ENCODE results near the gene CTXND1. TPM values are rescaled to one million over a fixed set of nuclear protein-coding genes. Genes with fewer than 3 reads are reported as not detected.

Gene CTXND1
- total RNA-seq, 1 experiment from 2014 or later: not detected

GRCh38 chr15:80152896-80153876, 98.8 kb downstream of the CTXND1 start, which contains the start of gene FAH:
FAH (plus strand) TSS chr15:80152999; CDS start chr15:80153055, 56 bp downstream.
- ChIA-PET CTCF (interaction anchor here (0.5 to 0.6 kb wide), 3 partner anchors 21 to 284 kb away, joined by 3 to 4 read pairs (median 3); no protein-coding TSS in a partner anchor), POLR2A (ENCODE audit: unreplicated experiment) (no interaction called here)
- Histone ChIP-seq H3K27me3 (ENCODE audit: low read length) (no peaks in the 10 kb centered on the region), H4K20me1 (ENCODE audit: low read length) (no peaks in the 10 kb centered on the region), H3K9me3 (ENCODE audit: low read length) (no peaks in the 10 kb centered on the region), H3K27ac (ENCODE audit: low read length) (peak within 1 kb of the TSS; percentile 45), H3K36me3 (ENCODE audit: low read depth, low read length) (no peaks in the 10 kb centered on the region; the same call in 1 of the 2 replicates), H3K9ac (ENCODE audit: low read length) (peak within 1 kb of the TSS; percentile 76), H3K9me2 (replicated peaks; ENCODE audit: low read length) (no peaks in the 10 kb centered on the region), H3K4me3 (ENCODE audit: low read length) (peak within 1 kb of the TSS; percentile 82), H3K4me2 (ENCODE audit: low read length) (peak within 1 kb of the TSS; percentile 93), H3K79me2 (ENCODE audit: low read length) (peaks cover 27% of the 10 kb centered on the region), H2AFZ (ENCODE audit: low read length) (peak within 1 kb of the TSS; percentile 97), H3K4me1 (ENCODE audit: insufficient read depth, low read length) (peaks cover 9% of the 10 kb centered on the region; the same call in 1 of the 2 replicates), H3F3A (ENCODE audit: low read length, unreplicated experiment) (no peaks in the 10 kb centered on the region)
- intact Hi-C loops (cut with micrococcal nuclease): loop anchor here (1.0 to 5.0 kb wide), 2 partner anchors 81 to 94 kb away; partner anchors contain the start of gene ZFAND6
- TF ChIP-seq EZH2phosphoT487 (IDR thresholded peaks at IDR 0.05; ENCODE audit: borderline replicate concordance, low read length): no peak
- no peak for TF ChIP-seq EZH2 (IDR thresholded peaks at IDR 0.05; ENCODE audit: low read length, unreplicated experiment)
- TF ChIP-seq, protein P1, sequence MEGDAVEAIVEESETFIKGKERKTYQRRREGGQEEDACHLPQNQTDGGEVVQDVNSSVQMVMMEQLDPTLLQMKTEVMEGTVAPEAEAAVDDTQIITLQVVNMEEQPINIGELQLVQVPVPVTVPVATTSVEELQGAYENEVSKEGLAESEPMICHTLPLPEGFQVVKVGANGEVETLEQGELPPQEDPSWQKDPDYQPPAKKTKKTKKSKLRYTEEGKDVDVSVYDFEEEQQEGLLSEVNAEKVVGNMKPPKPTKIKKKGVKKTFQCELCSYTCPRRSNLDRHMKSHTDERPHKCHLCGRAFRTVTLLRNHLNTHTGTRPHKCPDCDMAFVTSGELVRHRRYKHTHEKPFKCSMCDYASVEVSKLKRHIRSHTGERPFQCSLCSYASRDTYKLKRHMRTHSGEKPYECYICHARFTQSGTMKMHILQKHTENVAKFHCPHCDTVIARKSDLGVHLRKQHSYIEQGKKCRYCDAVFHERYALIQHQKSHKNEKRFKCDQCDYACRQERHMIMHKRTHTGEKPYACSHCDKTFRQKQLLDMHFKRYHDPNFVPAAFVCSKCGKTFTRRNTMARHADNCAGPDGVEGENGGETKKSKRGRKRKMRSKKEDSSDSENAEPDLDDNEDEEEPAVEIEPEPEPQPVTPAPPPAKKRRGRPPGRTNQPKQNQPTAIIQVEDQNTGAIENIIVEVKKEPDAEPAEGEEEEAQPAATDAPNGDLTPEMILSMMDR (conservative IDR thresholded peaks at IDR 0.05; ENCODE audit: low read depth, low read length): no peak
- DNase-seq (peak; percentile 41), ATAC-seq (peak; percentile 82)
- TSS peak; percentile 66 for BruUV-seq (replicated peaks)

- POLR2A ChIA-PET (ENCODE audit: unreplicated experiment): interaction anchor here (0.6 kb wide), 1 partner anchor 299 kb away, joined by 3 read pairs; no protein-coding TSS in a partner anchor
- peak overlapping the region; percentile 76 for H3K9ac ChIP-seq (ENCODE audit: low read length)
Measured at GRCh38 chr15:80152180-80152895, 99.7 kb downstream of the CTXND1 start.

More at GRCh38 chr15:80152180-80152895, 99.7 kb downstream of the CTXND1 start:
- Histone ChIP-seq H3K4me3 (ENCODE audit: low read length) (peak overlapping the region; percentile 82), H3K27me3 (ENCODE audit: low read length) (no peaks in the 10 kb centered on the region), H3F3A (ENCODE audit: low read length, unreplicated experiment) (no peaks in the 10 kb centered on the region), H3K36me3 (ENCODE audit: low read depth, low read length) (no peaks in the 10 kb centered on the region), H3K4me2 (ENCODE audit: low read length) (peak overlapping the region; percentile 93), H3K9me2 (replicated peaks; ENCODE audit: low read length) (no peaks in the 10 kb centered on the region), H3K27ac (ENCODE audit: low read length) (peak overlapping the region; percentile 45; the same call in 1 of the 2 replicates), H4K20me1 (ENCODE audit: low read length) (no peaks in the 10 kb centered on the region), H3K4me1 (ENCODE audit: insufficient read depth, low read length) (peaks cover 9% of the 10 kb centered on the region; the same call in 1 of the 2 replicates), H3K9me3 (ENCODE audit: low read length) (no peaks in the 10 kb centered on the region), H2AFZ (ENCODE audit: low read length) (peak overlapping the region; percentile 97), H3K79me2 (ENCODE audit: low read length) (peaks cover 27% of the 10 kb centered on the region)
- no peak for TF ChIP-seq EZH2 (IDR thresholded peaks at IDR 0.05; ENCODE audit: low read length, unreplicated experiment)
- no peak for TF ChIP-seq EZH2phosphoT487 (IDR thresholded peaks at IDR 0.05; ENCODE audit: borderline replicate concordance, low read length)
- TF ChIP-seq, protein P1 (conservative IDR thresholded peaks at IDR 0.05; ENCODE audit: low read depth, low read length): no peak
- BruUV-seq (replicated peaks): no TSS peak
- CTCF ChIA-PET: interaction anchor here (0.5 to 0.7 kb wide), 3 partner anchors 23 to 285 kb away, joined by 3 to 4 read pairs (median 3); no protein-coding TSS in a partner anchor
- peak; percentile 86 for DNase-seq
- ATAC-seq: peak; percentile 69
- intact Hi-C loops (cut with micrococcal nuclease): loop anchor here (1.0 to 5.0 kb wide), 2 partner anchors 80 to 93 kb away; partner anchors contain the start of gene ZFAND6

All from PC-3 (cell line).